Dermis blood vessel endothelial cell (primary cell): ENCODE data around the gene DPH6. TPM values are rescaled to one million over a fixed set of nuclear protein-coding genes. Genes with fewer than 3 reads are reported as not detected.

Source experiments
- DNase-seq: peaks from one replicate; pipeline ENCODE4 v3.0.0; 2010
- total RNA-seq: library from RNA; depleted of rRNA; stranded (reverse); fragments of >200 nt; gene quantifications from 2 replicates; pipeline ENCODE4 v1.2.3, GENCODE V29; 2014

The DPH6 gene
- total RNA-seq, 1 donor from 2014 or later: 14.5 TPM

- DNase-seq: no peak
These were observed 5.9 kb downstream of the DPH6 start for GRCh38 chr15:35540021-35540420.

GRCh38 chr15:35535365-35535916 is 10.5 kb downstream of the DPH6 start:
- DNase-seq: no peak

GRCh38 chr15:35533130-35534110 is 12.5 kb downstream of the DPH6 start:
- DNase-seq: no peak

GRCh38 chr15:35530698-35531097 is 15.3 kb downstream of the DPH6 start:
- no peak for DNase-seq

GRCh38 chr15:35529784-35530183 is 16.2 kb downstream of the DPH6 start:
- no peak for DNase-seq

- DNase-seq: peak; percentile 53
These were observed 23.9 kb downstream of the DPH6 start for GRCh38 chr15:35522061-35522460.

GRCh38 chr15:35519541-35520149 is 26.3 kb downstream of the DPH6 start:
- peak; percentile 74 for DNase-seq

GRCh38 chr15:35519052-35519451 is 26.9 kb downstream of the DPH6 start:
- DNase-seq: no peak

GRCh38 chr15:35514759-35515158 is 31.2 kb downstream of the DPH6 start:
- DNase-seq: peak; percentile 11

GRCh38 chr15:35507932-35508638 is 37.9 kb downstream of the DPH6 start:
- no peak for DNase-seq

- no peak for DNase-seq
These were observed 39.6 kb downstream of the DPH6 start for GRCh38 chr15:35506272-35506870.

- no peak for DNase-seq
These were observed 40.2 kb downstream of the DPH6 start for GRCh38 chr15:35505809-35506208.

- DNase-seq: no peak
These were observed 40.8 kb downstream of the DPH6 start for GRCh38 chr15:35505141-35505540.

GRCh38 chr15:35499723-35500122 is 46.2 kb downstream of the DPH6 start:
- no peak for DNase-seq

- no peak for DNase-seq
These were observed 49.4 kb downstream of the DPH6 start for GRCh38 chr15:35496585-35496984.

- no peak for DNase-seq
These were observed 50.9 kb downstream of the DPH6 start for GRCh38 chr15:35495080-35495479.

- no peak for DNase-seq
These were observed 54.0 kb downstream of the DPH6 start for GRCh38 chr15:35491999-35492398.

GRCh38 chr15:35491173-35491572 is 54.8 kb downstream of the DPH6 start:
- DNase-seq: no peak

- no peak for DNase-seq
These were observed 55.5 kb downstream of the DPH6 start for GRCh38 chr15:35490511-35490910.

GRCh38 chr15:35487417-35487816 is 58.5 kb downstream of the DPH6 start:
- no peak for DNase-seq

- DNase-seq: no peak
These were observed 59.7 kb downstream of the DPH6 start for GRCh38 chr15:35486296-35486695.

- DNase-seq: peak; percentile 55
These were observed 60.6 kb downstream of the DPH6 start for GRCh38 chr15:35485411-35485810.
